CD4-positive, alpha-beta memory T cell (primary cell): ENCODE results near the gene BMAL1. TPM values are rescaled to one million over a fixed set of nuclear protein-coding genes. Genes with fewer than 3 reads are reported as not detected.

Source experiments
- CTCF ChIA-PET: fragments of 350-600 bp; sonication (Branson Sonifier 250); formaldehyde crosslinking; loops from one replicate; lab custom pipeline; 2021; ENCODE audit warnings: inconsistent platforms; ENCODE audit not compliant: partially characterized antibody; lab: Charles Lee
- POLR2A ChIA-PET: fragments of 350-600 bp; sonication (Branson Sonifier 250); formaldehyde crosslinking; loops from one replicate; lab custom pipeline; 2021; ENCODE audit not compliant: partially characterized antibody; lab: Charles Lee
- DNase-seq, 5 donors: peaks; one replicate each; pipeline versions ENCODE4 v3.0.0 to v3.0.0-alpha.2; 2020 to 2022; ENCODE audit warnings: mixed read lengths in 1 of 5
- H3K27ac ChIP-seq: one replicate; pipeline ENCODE4 v1.7.0; 2013; ENCODE audit warnings: low read depth, low read length
- H3K27me3 ChIP-seq: 2 replicates; pipeline ENCODE4 v1.7.0; 2013; ENCODE audit warnings: mild to moderate bottlenecking, low read length, moderate library complexity; ENCODE audit not compliant: insufficient read depth
- H3K36me3 ChIP-seq: 2 replicates; pipeline ENCODE4 v1.7.0; 2013; ENCODE audit warnings: mild to moderate bottlenecking, low read length, moderate library complexity; ENCODE audit not compliant: insufficient read depth
- H3K4me1 ChIP-seq: 2 replicates; pipeline ENCODE4 v1.7.0; 2013; ENCODE audit warnings: mild to moderate bottlenecking, low read length, moderate library complexity; ENCODE audit not compliant: insufficient read depth
- H3K4me3 ChIP-seq, 2 donors: one replicate each; pipeline ENCODE4 v1.7.0; 2013; ENCODE audit warnings: low read length in 2 of 2, mild to moderate bottlenecking in 1 of 2
- H3K9me3 ChIP-seq, 2 donors: one replicate each; pipeline ENCODE4 v1.7.0; 2013; ENCODE audit warnings: low read length in 2 of 2, control low read depth in 1 of 2; ENCODE audit not compliant: control insufficient read depth in 1 of 2
- H3K27ac Mint-ChIP-seq, 7 donors: one replicate each; pipeline ENCODE4 v1.8.0; 2020 to 2021; ENCODE audit warnings: mixed read lengths in 7 of 7, mild to moderate bottlenecking in 6 of 7, inconsistent platforms in 3 of 7, moderate library complexity in 3 of 7
- H3K27me3 Mint-ChIP-seq, 2 donors: one replicate each; pipeline ENCODE4 v1.8.0; 2020 to 2021; ENCODE audit warnings: mixed read lengths in 2 of 2
- H3K36me3 Mint-ChIP-seq, 2 donors: one replicate each; pipeline ENCODE4 v1.8.0; 2020 to 2021; ENCODE audit warnings: mixed read lengths in 2 of 2, inconsistent platforms in 1 of 2, mild to moderate bottlenecking in 1 of 2
- H3K4me1 Mint-ChIP-seq, 4 donors: one replicate each; pipeline ENCODE4 v1.8.0; 2020 to 2021; ENCODE audit warnings: mixed read lengths in 4 of 4, mild to moderate bottlenecking in 1 of 4
- H3K4me3 Mint-ChIP-seq, 8 donors: one replicate each; pipeline ENCODE4 v1.8.0; 2020 to 2021; ENCODE audit warnings: mixed read lengths in 8 of 8, mild to moderate bottlenecking in 7 of 8, moderate library complexity in 6 of 8, inconsistent platforms in 3 of 8
- H3K9me3 Mint-ChIP-seq, 8 donors: one replicate each; pipeline ENCODE4 v1.8.0; 2020 to 2021; ENCODE audit warnings: mixed read lengths in 8 of 8, mild to moderate bottlenecking in 5 of 8, inconsistent platforms in 3 of 8, moderate library complexity in 1 of 8
- intact Hi-C: fragments of 100-400 bp; cut with micrococcal nuclease; formaldehyde crosslinking; loops from one replicate; pipeline ENCODE4 v1.15.1; 2023
- polyA plus RNA-seq, 2 donors: library from polyadenylated mRNA; unstranded; fragments of 300-500 nt; fragmentation: Illumina TruSeq; gene quantifications; one replicate each; pipeline ENCODE4 v1.2.3, GENCODE V29; 2021
- total RNA-seq, 2 experiments: library from RNA; stranded (reverse); gene quantifications; one replicate each; pipeline ENCODE4 v1.2.3, GENCODE V29; 2021

BMAL1 gene
- total and polyA plus RNA-seq, 4 experiments from 2014 or later = 18.8 to 112 (median 69.9) TPM

DNA sequence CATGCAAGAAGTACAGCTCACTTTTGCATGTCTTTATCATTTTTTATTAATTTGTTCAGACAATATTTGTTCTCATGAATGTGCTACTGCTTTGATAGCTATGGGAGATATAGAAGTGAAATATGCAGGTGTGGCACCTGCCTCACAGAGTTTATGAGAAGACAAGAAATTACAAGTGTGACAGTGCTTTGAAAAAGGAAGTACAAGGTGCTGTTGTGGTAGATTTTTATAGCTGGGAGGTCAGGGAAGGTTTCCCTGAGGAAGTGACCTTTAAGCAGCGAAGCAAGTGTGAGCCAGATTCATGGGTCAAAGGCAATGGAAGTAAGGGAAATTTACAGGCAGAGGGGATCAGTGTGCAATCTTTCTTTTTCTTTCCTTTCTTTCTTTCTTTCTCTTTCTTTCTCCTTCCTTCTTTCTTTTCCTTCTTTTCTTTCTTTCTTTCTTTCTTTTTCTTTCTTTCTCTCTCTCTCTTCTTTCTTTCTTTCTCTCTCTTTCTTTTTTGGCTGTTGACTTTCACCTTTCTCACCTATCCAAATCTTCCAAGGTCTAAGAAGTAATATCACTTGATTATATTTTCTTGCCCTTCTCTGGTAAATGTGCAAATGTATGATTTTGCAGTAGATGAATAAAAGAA lies 6.4 kb upstream of the BMAL1 start:
- CTCF ChIA-PET = interaction anchor here (1.0 kb wide), 1 partner anchor 33 kb away, joined by 3 read pairs; no protein-coding TSS in a partner anchor
- H3K9me3 ChIP-seq = no peaks in the 10 kb centered on the region
- DNase-seq = no peak
- peaks cover under 1 to 6% (median 4%) of the 10 kb centered on the region in 4 donors for H3K4me1 Mint-ChIP-seq
- H3K27me3 Mint-ChIP-seq = peaks cover 9 to 14% of the 10 kb centered on the region in 2 donors
- H3K9me3 Mint-ChIP-seq = peaks cover 0 to 2% (median 0%) of the 10 kb centered on the region in 8 donors
- intact Hi-C loops = no loop called here
- no peak overlapping the region for H3K4me3 ChIP-seq
- H3K36me3 Mint-ChIP-seq = no peaks in the 10 kb centered on the region
- H3K27ac Mint-ChIP-seq = no peak overlapping the region
- no peak overlapping the region for H3K4me3 Mint-ChIP-seq
- POLR2A ChIA-PET = interaction anchor here (0.6 to 1.0 kb wide), 2 partner anchors 15 to 50 kb away, joined by 3 read pairs; no protein-coding TSS in a partner anchor
- H3K4me1 ChIP-seq = peaks cover 3% of the 10 kb centered on the region
- H3K36me3 ChIP-seq = no peaks in the 10 kb centered on the region
- H3K27me3 ChIP-seq = peaks cover 5% of the 10 kb centered on the region
- no peak overlapping the region for H3K27ac ChIP-seq

GRCh38 chr11:13276454-13276831 lies 1.1 kb upstream of the BMAL1 start:
- peak overlapping the region; percentile 83 to 95 for H3K4me3 ChIP-seq
- peak overlapping the region; percentile 94 to 99 (median 96) for H3K27ac Mint-ChIP-seq
- peaks cover 0 to 17% of the 10 kb centered on the region in 2 donors for H3K36me3 Mint-ChIP-seq
- CTCF ChIA-PET = interaction anchor here (1.7 kb wide), 1 partner anchor 38 kb away, joined by 4 read pairs; no protein-coding TSS in a partner anchor
- peak in 1 of 5 donors; percentile 52 for DNase-seq
- POLR2A ChIA-PET = interaction anchor here (0.5 to 3.0 kb wide), 9 partner anchors 10 to 190 kb away, joined by 3 to 11 read pairs (median 3); partner anchors contain the start of gene BTBD10
- peaks cover 35% of the 10 kb centered on the region for H3K4me1 ChIP-seq
- H3K27me3 Mint-ChIP-seq = peaks cover 0 to 3% of the 10 kb centered on the region in 2 donors
- H3K4me3 Mint-ChIP-seq = peak overlapping the region; percentile 93 to 100 (median 98)
- no peaks in the 10 kb centered on the region for H3K9me3 ChIP-seq
- peaks cover 0 to 2% (median 0%) of the 10 kb centered on the region in 8 donors for H3K9me3 Mint-ChIP-seq
- intact Hi-C loops = loop anchor here (2.0 to 5.0 kb wide), 4 partner anchors 38 to 68 kb away; no protein-coding TSS in a partner anchor
- H3K36me3 ChIP-seq = no peaks in the 10 kb centered on the region
- H3K4me1 Mint-ChIP-seq = peaks cover 26 to 45% (median 35%) of the 10 kb centered on the region in 4 donors
- peak overlapping the region; percentile 71 for H3K27ac ChIP-seq
- H3K27me3 ChIP-seq = peaks cover 5% of the 10 kb centered on the region

DNA sequence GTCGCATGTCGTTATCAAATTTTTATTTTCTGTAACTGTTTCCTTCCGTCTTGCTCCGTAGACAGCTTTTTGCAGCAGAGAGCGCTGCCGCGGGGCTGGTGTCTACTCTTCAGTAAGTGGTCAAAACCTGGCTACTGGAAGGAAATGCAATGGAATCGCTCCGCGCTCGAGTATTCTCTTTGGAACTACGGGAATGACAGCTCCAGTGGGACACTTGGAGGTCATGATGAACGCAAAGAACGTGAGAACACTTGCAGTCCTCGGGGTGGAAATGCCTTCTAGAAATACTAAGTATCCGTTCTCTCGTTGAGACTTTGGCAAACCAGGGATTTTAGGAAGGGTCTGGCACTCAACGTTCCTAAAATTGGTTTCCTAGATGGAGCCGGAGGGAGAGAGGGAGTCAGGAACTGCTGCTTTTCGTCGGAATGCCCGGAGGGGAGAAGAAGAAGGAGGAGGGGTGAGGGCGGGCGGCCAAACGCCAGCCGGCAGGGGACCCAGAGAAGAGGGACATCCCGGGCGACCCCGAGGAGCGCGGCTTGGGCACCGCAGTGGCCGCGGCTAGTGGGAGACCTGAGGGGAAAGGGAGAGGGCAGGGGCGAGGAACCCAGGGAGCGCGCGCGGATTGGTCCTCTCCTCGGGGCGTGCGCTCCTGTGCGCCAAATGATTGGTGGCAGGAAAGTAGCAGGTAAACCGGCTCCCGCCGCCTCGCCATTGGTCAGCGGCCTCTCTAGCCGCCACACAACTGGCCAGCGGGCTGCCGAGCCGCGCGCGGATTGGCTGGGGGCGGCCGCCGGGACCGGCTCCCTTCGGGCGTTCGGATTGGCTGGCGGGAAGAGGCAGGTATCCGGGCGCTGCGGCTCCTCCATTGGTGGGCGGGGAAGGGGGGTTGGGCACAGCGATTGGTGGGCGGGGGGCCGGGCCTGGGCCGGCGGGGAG lies 490 bp upstream of the BMAL1 start:
- H3K4me1 Mint-ChIP-seq = peaks cover 33 to 52% (median 42%) of the 10 kb centered on the region in 4 donors

GRCh38 chr11:13278609-13279486 lies 1.3 kb downstream of the BMAL1 start:
- ChIA-PET CTCF (interaction anchor here (0.5 to 3.9 kb wide), 10 partner anchors 8 to 1191 kb away, joined by 3 to 25 read pairs (median 4); no protein-coding TSS in a partner anchor), POLR2A (interaction anchor here (0.8 to 3.0 kb wide), 14 partner anchors 8 to 913 kb away, joined by 3 to 11 read pairs (median 6); partner anchors contain the start of gene BTBD10)
- Mint-ChIP-seq H3K27ac (peak overlapping the region; percentile 85 to 95 (median 94)), H3K36me3 (peaks cover 3 to 21% of the 10 kb centered on the region in 2 donors), H3K4me3 (peak overlapping the region; percentile 88 to 96 (median 92)), H3K4me1 (peaks cover 48 to 69% (median 59%) of the 10 kb centered on the region in 4 donors), H3K27me3 (peaks cover 0 to 2% of the 10 kb centered on the region in 2 donors), H3K9me3 (peaks cover 0 to 2% (median 0%) of the 10 kb centered on the region in 8 donors)
- H3K4me1 ChIP-seq = peaks cover 59% of the 10 kb centered on the region
- H3K4me3 ChIP-seq = peak overlapping the region; percentile 37 to 78
- peak overlapping the region; percentile 80 for H3K27ac ChIP-seq
- no peaks in the 10 kb centered on the region for H3K36me3 ChIP-seq
- intact Hi-C loops = loop anchor here (5.0 kb wide), 1 partner anchor 38 kb away; no protein-coding TSS in a partner anchor
- no peaks in the 10 kb centered on the region for H3K9me3 ChIP-seq
- H3K27me3 ChIP-seq = no peaks in the 10 kb centered on the region
- no peak for DNase-seq

More for the DNA sequence above, 490 bp upstream of the BMAL1 start:
- POLR2A ChIA-PET = interaction anchor here (0.6 to 3.0 kb wide), 9 partner anchors 9 to 186 kb away, joined by 3 to 11 read pairs (median 3); partner anchors contain the start of gene BTBD10
- CTCF ChIA-PET = interaction anchor here (1.7 kb wide), 1 partner anchor 39 kb away, joined by 4 read pairs; no protein-coding TSS in a partner anchor
- H3K27me3 Mint-ChIP-seq = peaks cover 0 to 2% of the 10 kb centered on the region in 2 donors
- DNase-seq = peak; percentile 97 to 98 (median 98)
- peaks cover 42% of the 10 kb centered on the region for H3K4me1 ChIP-seq
- H3K27ac Mint-ChIP-seq = peak overlapping the region; percentile 94 to 99 (median 96)
- H3K4me3 Mint-ChIP-seq = peak overlapping the region; percentile 93 to 100 (median 98)
- H3K9me3 Mint-ChIP-seq = peaks cover 0 to 2% (median 0%) of the 10 kb centered on the region in 8 donors
- H3K27me3 ChIP-seq = peaks cover 5% of the 10 kb centered on the region
- no peaks in the 10 kb centered on the region for H3K9me3 ChIP-seq
- intact Hi-C loops = loop anchor here (1.0 to 5.0 kb wide), 6 partner anchors 38 to 391 kb away; partner anchors contain the start of genes BTBD10 and FAR1
- H3K4me3 ChIP-seq = peak overlapping the region; percentile 83 to 95
- H3K36me3 ChIP-seq = no peaks in the 10 kb centered on the region
- H3K27ac ChIP-seq = peak overlapping the region; percentile 80
- H3K36me3 Mint-ChIP-seq = peaks cover 3 to 19% of the 10 kb centered on the region in 2 donors

GRCh38 chr11:13279487-13279834 lies 1.9 kb downstream of the BMAL1 start:
- Mint-ChIP-seq H3K4me3 (peak overlapping the region; percentile 88 to 96 (median 92)), H3K36me3 (peaks cover 3 to 21% of the 10 kb centered on the region in 2 donors), H3K9me3 (no peaks in the 10 kb centered on the region), H3K4me1 (peaks cover 50 to 74% (median 64%) of the 10 kb centered on the region in 4 donors), H3K27me3 (peaks cover 0 to 2% of the 10 kb centered on the region in 2 donors), H3K27ac (peak overlapping the region; percentile 85 to 95 (median 94))
- no peak for DNase-seq
- intact Hi-C loops = loop anchor here (5.0 kb wide), 1 partner anchor 38 kb away; no protein-coding TSS in a partner anchor
- Histone ChIP-seq H3K4me3 (peak overlapping the region in 1 of 2 donors; percentile 78), H3K9me3 (no peaks in the 10 kb centered on the region), H3K36me3 (no peaks in the 10 kb centered on the region), H3K27me3 (no peaks in the 10 kb centered on the region), H3K27ac (peak overlapping the region; percentile 80), H3K4me1 (peaks cover 62% of the 10 kb centered on the region)
- ChIA-PET CTCF (interaction anchor here (0.5 to 3.9 kb wide), 8 partner anchors 8 to 1192 kb away, joined by 3 to 25 read pairs (median 4); no protein-coding TSS in a partner anchor), POLR2A (interaction anchor here (0.9 to 2.8 kb wide), 8 partner anchors 15 to 58 kb away, joined by 3 to 9 read pairs (median 4); no protein-coding TSS in a partner anchor)
